ENCODE data around the gene LRGUK.
"Not testable (repeated sequence)": the region's sequence is repeated elsewhere in the genome, so short reads cannot be mapped to it uniquely, and the experiment has no call there.

The LRGUK gene

GRCh38 chr7:134189559-134189958 lies 62.4 kb downstream of the LRGUK start:
- DNase-seq = no peak

DNA sequence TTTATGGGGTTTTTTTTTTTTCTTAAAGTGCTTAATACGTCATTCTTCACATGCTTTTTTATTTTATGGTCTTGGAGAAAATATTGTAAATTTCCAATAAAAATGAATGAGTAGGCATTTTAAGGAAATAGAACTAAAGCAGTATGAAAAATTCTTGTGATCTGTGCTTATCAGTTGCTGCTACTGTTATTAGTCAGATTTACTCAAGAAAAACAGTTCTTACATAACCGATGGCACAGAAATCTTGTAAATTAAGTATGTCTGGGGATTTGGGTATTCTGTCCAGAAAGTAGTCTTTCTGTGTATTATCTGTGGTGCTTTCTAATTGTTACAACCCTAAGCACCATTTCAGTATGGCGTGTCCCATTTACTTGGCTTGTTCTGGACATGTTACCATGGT lies 64.7 kb downstream of the LRGUK start:
- no peak for DNase-seq

- DNase-seq = no peak
These were observed 66.1 kb downstream of the LRGUK start for GRCh38 chr7:134193240-134193639.

- DNase-seq = no peak
These were observed 68.1 kb downstream of the LRGUK start for GRCh38 chr7:134195252-134195651.

- no peak for DNase-seq
These were observed 69.3 kb downstream of the LRGUK start for GRCh38 chr7:134196439-134196838.

DNA sequence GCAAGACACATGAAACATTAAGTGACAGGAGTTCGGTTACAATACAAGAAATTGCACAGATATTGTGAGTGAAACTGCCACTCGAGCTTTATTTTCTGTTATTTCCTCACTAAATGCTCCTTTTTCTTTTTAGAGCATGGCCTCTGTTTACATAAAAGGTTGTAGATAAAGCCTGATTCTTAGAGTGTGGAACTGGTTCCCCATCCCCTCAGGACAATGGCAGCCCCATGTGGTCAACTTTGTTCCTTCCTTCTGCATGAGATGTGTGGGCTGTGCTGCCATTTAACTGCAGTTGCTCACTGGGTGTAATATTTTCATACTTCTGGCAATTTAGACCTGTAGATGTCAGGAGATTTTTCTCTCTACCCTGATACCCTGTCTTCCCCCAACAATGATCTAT lies 70.2 kb downstream of the LRGUK start:
- no peak for DNase-seq

- DNase-seq = no peak
These were observed 73.8 kb downstream of the LRGUK start for GRCh38 chr7:134200970-134201369.

GRCh38 chr7:134201569-134202261 lies 74.6 kb downstream of the LRGUK start:
- no peak for DNase-seq

DNA sequence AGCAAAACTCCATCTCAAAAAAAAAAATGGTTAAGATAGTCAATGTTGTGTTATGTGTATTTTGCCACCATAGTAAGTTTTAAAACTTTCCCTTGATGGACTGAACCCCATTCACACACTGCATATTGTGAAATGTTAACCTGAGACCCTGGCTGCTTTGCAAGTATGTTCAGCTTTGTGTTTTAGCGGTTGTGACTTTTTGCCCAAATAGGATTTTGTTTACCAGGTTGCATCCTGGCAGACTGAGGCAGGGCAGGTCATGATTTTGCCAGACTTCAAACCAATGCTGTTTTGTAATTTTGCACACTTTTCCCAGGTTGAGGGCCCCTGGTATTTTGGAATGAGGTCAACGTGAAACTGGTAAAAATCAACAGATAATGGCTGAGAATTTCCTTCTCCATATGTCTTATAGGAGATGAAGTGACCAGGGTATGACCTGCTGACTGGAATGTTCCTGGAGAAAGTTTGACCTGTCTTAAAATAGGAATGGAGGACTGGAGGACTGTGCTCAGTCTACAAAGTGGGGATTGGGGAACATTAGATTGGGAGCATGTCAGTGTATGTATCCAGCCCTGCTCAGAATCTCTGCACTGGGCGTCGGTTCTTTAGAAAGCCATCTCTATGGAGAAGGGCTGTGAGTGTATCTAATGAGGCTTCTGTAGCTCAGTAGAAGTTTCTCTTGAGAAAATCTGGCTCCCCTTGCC lies 76.2 kb downstream of the LRGUK start:
- no peak for DNase-seq

DNA sequence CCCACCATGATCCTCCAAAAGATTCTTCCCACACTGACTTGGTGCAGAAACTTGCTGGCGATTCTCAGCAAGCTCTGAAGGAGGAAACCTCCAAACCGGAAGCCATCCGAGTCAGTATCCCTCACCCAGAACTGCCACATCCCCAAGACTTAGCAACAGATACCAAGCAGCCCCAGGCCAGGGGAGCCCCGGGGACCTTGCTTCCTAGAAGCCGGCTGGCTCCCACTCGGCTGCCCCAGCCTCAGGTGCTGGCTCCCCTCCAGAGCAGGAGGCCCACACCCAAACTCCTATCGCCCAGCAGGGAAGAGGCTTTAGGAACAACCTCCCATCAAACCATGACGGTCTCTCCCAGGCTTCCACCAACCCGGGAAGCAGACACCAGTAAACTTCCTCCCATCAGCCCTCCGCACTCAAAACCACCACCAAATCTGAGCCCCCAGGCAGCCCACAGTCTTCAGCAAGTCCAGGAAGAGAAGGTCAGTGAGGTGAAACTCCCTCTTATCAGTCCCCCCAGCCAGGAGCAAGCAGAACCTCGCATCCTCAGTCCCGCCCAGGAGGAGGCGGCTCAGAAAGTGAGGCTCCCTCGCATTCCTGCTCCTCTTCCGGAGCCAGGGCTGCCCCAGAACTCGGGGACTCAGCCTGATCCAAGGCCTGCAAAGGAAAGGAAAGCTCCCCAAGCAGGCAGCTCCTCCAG lies 82.3 kb downstream of the LRGUK start:
- DNase-seq = no peak

- DNase-seq = no peak
These were observed 83.1 kb downstream of the LRGUK start for GRCh38 chr7:134210227-134210626.

DNA sequence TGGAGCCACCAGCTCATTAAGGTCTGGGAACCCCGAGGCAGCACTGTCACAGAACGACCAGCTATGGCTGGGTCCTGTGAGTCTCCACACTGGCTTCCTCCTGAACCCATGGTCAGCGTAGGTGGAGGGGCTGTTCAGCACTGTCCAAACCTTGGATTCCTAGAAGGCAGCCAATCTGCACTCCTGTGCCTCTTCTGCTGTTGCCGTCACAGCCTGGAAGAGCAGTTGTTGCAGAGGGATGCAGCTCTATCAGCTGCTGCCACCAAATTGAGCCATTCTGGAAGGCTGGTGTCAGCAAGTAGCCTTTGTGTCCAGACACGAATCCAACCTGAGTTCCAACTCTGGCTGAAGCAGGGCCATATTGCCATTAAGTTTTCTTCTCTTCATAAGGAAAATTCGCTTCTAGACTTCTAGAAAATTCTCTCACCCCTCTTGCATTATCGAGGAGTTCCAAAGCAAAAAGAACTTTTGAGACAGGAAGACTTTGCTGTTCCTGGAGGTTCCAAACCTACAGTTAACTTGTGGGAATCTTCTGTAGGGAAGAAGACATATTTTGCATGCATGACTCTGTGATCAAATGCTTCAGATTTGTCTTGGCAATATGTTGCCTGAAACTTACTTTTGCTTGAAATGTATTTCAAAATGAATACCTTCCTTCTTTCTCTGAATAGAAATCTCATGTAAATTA lies 84.0 kb downstream of the LRGUK start:
- no peak for DNase-seq

- no peak for DNase-seq
These were observed 84.7 kb downstream of the LRGUK start for GRCh38 chr7:134211817-134212216.

DNA sequence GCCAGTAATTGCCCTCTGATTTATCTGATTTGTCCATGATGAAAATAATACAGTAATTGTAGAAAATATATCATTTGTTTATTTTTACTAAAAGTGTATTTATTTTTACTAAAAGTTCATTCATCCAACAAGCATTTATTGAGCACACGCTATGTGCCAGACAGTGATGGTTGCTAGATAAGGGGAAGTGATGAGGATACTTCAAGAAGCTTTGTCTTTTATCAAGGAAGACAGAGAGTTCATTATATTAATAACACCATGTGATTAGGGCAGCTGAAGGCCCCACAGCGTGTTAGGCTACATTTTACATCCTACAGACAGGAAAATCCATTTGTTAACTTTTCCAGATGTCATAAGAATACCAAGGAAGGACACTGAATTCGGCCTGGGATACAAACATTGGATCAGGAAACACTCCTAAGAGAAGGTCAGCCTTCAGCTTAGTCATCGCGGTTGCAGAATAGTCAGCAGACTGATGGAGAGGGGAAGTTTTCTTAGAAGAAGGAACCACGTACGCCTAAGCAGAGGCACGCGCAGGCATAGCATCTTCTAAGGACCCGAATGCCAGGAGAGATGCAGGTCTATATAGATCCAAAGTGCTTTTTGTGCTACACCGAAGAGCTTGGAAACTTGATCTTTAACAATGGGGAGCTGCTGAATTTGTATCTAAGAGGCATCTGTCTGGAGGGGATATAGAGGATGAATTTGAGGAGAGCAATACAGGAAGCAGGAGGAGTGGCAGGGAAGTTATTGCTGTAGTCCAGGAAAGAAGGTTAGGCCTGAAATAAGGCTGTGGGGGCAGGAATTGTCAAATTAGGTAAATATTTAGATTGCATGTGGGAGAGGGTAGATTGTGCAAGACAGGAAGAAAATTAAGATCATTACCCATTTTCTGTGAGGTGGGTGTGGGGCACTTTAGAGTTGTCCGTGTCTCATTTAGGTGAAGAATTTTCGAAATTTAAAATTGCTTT lies 85.7 kb downstream of the LRGUK start:
- DNase-seq = no peak

GRCh38 chr7:134220236-134220635 lies 93.1 kb downstream of the LRGUK start:
- no peak for DNase-seq

DNA sequence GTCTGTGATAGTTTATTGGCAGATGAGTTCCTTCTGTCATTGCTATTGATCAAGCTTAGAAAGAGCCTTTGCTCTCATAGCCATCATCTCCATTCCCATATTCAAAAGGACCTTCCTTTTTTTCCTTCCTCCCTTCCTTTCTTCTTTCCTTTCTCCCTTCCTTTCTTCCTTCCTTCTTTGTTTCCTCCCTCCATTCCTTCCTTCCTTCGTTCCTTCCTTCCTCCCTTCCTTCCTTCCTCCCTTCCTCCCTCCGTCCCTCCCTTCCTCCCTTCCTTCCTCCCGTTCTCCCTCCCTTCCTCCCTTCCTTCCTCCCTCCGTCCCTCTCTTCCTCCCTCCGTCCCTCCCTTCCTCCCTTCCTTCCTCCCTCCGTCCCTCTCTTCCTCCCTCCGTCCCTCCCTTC lies 104.2 kb downstream of the LRGUK start:
- DNase-seq = not testable (repeated sequence)

DNA sequence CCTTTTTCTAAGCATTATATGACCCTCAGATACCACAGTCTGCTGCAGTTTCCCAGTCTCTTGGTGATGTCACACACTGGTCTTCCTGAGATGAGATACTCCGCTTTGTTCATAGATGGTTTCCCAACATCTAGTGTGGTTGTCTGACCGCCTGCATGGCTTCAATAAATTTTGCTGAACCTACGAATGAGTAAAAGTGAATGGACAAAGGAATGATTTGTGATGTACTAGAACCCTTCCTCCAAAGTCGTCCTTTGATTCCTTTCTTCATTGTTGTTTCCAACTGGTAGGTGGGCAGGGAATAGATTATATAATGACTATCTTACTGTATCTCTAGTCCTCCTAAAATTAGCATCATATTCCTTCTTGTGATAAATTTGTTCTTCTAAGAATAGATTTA lies 107.1 kb downstream of the LRGUK start:
- no peak for DNase-seq

DNA sequence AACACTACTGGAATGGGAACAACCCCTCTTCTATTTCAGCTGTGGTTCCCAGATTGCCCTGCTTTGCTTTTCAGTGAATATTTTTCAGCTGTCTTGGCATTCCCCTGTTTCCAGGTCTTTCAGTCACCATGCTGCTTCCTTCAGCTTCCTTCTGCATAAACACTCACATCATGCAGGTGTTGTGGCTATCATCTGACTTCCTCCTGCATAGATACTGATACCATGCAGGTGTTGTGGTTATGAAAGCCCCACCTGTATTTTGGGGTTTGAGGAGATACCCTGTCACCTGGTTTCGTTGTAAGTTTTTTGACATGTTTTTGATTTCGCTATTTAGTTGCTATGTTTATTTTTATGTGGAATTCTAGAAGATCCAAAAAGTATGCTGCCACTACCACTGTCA lies 118.1 kb downstream of the LRGUK start:
- no peak for DNase-seq

DNA sequence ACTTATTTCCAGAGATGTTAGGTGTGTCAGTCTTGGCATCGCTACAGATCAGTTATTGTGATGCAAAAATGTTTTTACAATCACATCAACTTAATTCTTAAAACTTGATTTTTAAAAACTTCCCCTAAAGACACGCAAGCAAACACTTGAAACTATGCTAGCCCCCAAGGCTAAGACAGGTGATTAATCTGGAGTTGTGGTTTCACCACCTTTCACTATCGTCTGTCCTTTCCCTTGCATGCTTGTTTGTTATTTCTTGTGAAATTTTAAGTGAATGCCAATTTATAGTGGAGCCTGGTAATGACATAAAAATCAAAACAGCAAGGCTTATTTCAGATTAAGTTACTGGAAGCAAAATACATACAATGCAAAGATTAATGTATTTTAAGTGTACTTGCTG lies 119.2 kb downstream of the LRGUK start:
- no peak for DNase-seq

GRCh38 chr7:134246761-134247160 lies 119.6 kb downstream of the LRGUK start:
- DNase-seq = no peak

DNA sequence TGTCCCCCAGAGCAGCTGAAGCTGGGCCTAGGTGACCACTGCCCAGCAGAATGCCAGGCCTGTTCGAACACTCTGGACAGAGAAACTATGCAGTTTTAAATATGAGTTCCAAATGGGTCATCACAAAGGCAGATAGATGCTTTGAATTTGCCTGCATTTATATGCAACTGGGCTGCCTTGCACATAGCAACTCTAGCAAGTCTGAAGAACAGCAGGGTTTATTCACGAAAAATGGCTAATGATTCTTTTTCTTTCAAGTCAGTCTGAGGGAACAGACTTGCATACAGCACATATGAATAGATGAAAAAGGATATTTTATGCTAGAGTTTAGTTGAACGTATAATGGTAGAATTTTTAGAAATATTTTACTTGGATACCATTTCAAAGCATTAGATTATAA lies 121.1 kb downstream of the LRGUK start:
- DNase-seq = no peak

DNA sequence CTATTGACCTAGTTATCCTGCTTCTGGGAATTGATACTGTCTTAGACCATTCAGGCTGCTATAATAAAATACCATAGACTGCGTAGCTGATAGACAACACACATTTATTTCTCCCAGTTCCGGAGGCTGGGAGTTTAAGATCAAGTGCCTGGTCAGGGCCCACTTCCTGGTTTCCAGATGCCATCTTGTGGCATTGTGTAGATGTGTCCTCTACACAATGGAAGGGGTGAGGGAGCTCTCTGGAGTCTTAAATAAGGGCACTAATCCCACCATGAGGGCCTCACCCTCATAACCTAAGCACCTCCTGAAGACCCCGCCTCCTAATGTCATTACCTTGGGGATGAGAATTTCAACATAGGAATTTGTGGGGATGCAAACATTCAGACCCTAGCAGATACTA lies 127.2 kb downstream of the LRGUK start:
- no peak for DNase-seq
